ENCODE measurements around the gene TUBGCP2. TPM values are rescaled to one million over a fixed set of nuclear protein-coding genes. Genes with fewer than 3 reads are reported as not detected.

Gene TUBGCP2
- total RNA-seq, 1 donor: 66.9 TPM

DNA sequence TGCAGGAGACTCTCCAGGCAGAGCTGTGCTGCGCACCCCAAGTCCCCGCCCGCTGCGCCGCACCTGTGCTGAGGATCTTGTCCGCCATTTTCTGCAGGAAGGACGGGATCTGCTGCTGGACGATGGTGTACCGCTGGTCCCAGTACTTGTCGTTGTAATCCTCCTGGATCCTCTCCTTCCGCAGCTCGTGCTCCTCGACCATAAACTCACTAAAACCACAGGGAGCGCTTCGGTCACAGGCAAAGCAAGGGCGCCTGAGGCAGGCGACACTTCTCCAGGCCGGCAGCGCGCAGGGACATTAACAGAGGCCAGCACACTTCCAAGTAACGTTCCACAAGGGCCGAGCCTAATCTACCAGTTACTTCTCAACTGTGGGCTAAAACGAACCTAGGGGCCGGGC, 18.9 kb downstream of the TUBGCP2 start:
- no peak for DNase-seq (ENCODE audit: low read depth)
- H3K4me3 ChIP-seq (ENCODE audit: low read depth, low read length): no peak overlapping the region
- TF ChIP-seq, protein P1, sequence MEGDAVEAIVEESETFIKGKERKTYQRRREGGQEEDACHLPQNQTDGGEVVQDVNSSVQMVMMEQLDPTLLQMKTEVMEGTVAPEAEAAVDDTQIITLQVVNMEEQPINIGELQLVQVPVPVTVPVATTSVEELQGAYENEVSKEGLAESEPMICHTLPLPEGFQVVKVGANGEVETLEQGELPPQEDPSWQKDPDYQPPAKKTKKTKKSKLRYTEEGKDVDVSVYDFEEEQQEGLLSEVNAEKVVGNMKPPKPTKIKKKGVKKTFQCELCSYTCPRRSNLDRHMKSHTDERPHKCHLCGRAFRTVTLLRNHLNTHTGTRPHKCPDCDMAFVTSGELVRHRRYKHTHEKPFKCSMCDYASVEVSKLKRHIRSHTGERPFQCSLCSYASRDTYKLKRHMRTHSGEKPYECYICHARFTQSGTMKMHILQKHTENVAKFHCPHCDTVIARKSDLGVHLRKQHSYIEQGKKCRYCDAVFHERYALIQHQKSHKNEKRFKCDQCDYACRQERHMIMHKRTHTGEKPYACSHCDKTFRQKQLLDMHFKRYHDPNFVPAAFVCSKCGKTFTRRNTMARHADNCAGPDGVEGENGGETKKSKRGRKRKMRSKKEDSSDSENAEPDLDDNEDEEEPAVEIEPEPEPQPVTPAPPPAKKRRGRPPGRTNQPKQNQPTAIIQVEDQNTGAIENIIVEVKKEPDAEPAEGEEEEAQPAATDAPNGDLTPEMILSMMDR (IDR thresholded peaks at IDR 0.05; ENCODE audit: insufficient read depth, low read depth, low read length): no peak

DNA sequence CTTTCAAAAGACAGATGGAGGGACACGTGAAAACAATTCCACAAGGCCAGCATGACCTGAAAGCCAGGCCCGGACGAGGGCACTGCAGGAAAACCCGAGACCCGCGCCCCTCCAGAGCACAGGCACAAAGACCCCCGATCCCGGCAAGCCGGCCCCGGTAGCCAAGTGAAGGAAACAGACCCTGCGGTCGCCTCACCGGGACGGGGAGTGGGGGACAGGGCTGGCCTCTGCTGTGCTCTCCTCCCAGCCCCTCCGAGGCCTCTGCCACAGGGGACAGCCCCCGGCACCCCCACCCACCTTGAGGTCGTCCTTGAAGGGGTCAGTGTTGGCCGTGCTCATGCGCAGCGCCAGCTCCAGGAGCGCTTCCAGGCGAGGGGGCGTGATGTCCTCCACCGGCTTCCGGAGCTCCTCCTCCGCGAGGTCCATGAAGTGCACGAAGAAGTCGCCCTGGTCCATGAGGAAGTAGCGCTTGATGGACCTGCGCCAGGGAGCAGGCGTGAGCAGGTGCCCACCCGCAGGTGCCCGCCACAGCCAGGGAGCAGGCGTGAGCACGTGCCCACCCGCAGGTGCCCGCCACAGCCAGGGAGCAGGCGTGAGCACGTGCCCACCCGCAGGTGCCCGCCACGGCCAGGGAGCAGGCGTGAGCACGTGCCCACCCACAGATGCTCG, 20.7 kb downstream of the TUBGCP2 start:
- TF ChIP-seq, protein P1 (IDR thresholded peaks at IDR 0.05; ENCODE audit: insufficient read depth, low read depth, low read length): no peak
- H3K4me3 ChIP-seq (ENCODE audit: low read depth, low read length): no peak overlapping the region
- DNase-seq (ENCODE audit: low read depth): no peak

DNA sequence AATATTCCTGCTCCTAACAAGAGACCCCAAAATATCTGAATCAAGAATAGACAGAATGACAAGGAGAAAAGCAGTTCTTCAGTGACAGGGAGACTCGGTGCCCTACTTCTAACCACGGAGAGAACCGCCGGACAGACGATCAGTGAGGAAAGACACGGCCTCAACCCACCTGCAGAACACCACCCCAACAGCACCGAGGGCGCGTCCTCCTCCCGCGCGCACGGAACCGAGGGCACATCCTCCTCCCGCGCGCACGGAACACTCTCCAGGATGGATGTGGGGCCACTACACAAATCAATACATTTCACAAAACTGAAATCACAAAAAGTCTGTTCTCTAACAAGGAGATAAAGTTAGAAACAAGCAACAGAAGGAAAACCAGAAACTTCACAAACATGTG, 22.3 kb downstream of the TUBGCP2 start:
- DNase-seq (ENCODE audit: low read depth): no peak
- no peak overlapping the region for H3K4me3 ChIP-seq (ENCODE audit: low read depth, low read length)
- TF ChIP-seq, protein P1 (IDR thresholded peaks at IDR 0.05; ENCODE audit: insufficient read depth, low read depth, low read length): no peak

DNA sequence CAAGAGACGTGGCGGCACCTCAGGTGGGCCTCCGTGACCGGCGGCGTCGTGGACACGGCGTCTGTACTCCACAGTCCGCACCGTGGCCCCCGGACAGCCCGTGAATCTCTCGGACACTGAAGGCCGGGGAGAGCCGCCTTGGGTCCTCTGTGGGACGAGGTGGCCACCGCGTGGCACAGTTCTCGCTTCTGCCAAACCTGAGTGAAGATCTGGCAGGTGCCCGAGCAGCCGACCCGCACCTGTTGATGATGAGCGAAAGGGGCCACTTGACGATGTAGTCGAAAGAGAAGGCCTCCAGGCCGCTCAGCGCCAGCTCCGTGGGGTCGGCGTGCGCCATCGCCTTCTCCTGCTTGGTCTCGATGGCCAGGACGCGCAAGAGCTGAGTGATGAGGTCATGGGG, 23.5 kb downstream of the TUBGCP2 start:
- H3K4me3 ChIP-seq (ENCODE audit: low read depth, low read length): no peak overlapping the region
- DNase-seq (ENCODE audit: low read depth): no peak
- TF ChIP-seq, protein P1 (IDR thresholded peaks at IDR 0.05; ENCODE audit: insufficient read depth, low read depth, low read length): no peak

DNA sequence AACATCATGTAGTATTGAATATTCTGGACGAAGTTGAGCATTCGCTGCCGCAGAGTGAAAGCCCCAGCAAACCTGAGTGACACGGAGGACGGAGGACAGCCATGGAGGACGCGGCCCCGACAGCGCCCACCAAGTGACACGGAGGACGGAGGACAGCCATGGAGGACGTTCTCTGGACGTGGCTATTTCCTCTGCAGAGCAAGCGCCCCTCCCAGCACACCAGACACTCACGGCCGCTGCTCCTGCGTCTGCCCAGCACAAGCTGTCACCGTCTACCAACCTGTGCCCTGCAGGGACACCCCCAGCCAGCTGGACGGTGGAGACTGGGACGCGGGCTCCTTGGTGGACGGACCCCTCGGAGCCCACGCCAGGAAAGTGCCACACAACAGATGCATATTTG, 24.7 kb downstream of the TUBGCP2 start:
- TF ChIP-seq, protein P1 (IDR thresholded peaks at IDR 0.05; ENCODE audit: insufficient read depth, low read depth, low read length): no peak
- DNase-seq (ENCODE audit: low read depth): no peak
- no peak overlapping the region for H3K4me3 ChIP-seq (ENCODE audit: low read depth, low read length)

DNA sequence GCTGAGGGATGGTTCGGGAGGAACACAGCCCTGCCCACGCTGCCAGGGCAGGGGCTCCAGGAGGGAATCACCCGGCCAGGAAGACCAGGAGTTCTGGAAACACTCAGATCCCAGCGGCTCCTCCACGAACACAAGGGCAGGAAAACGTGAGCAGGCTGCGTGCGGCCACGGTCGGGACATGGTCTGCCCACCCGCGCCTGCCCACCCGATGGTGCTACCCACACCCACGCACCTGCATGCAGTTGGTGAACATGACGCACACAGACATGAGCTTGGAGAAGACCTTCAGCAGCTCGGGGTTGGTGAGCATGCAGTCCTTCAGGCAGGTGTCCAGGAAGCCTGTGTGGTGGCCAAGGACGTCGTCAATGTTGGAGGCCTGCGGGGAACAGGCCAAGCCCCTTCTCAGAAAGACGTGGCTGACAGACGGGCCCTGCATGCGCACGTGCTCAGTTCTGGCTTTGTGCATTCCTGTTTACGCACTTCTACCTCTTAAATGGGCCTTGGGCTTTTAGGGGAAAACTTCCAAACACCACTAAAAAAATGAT, 25.8 kb downstream of the TUBGCP2 start:
- H3K4me3 ChIP-seq (ENCODE audit: low read depth, low read length): no peak overlapping the region
- TF ChIP-seq, protein P1 (IDR thresholded peaks at IDR 0.05; ENCODE audit: insufficient read depth, low read depth, low read length): no peak
- DNase-seq (ENCODE audit: low read depth): no peak
